Neutrophil (primary cell): ENCODE results near the gene MOGAT1.
"Not testable (repeated sequence)": the region's sequence is repeated elsewhere in the genome, so short reads cannot be mapped to it uniquely, and the experiment has no call there.

ENCODE experiments used
- H3K27ac ChIP-seq: fragments of 200-600 bp; sonication (generic); 2 replicates; pipeline ENCODE4 v1.5.1; 2016; ENCODE audit warnings: mild to moderate bottlenecking, moderate library complexity
- H3K27me3 ChIP-seq: fragments of 200-600 bp; sonication (generic); 2 replicates; pipeline ENCODE4 v1.6.0; 2016; ENCODE audit warnings: mild to moderate bottlenecking
- H3K36me3 ChIP-seq: fragments of 200-600 bp; sonication (generic); 2 replicates; pipeline ENCODE4 v1.5.1; 2017
- H3K4me1 ChIP-seq, 2 experiments: fragments of 200-600 bp in 1 of 2; sonication (generic) in 1 of 2; 1 replicate in 1 of 2; 2 replicates in 1 of 2; pipeline versions ENCODE4 v1.5.1 to v1.6.1; 2013 to 2016; ENCODE audit warnings: low read depth in 1 of 2, low read length in 1 of 2, mild to moderate bottlenecking in 1 of 2, moderate library complexity in 1 of 2; ENCODE audit not compliant: control insufficient read depth in 1 of 2, insufficient read depth in 1 of 2
- H3K4me3 ChIP-seq, 2 experiments: fragments of 200-600 bp in 1 of 2; sonication (generic) in 1 of 2; 1 replicate in 1 of 2; 2 replicates in 1 of 2; pipeline ENCODE4 v1.5.1; 2013 to 2016; ENCODE audit warnings: low read depth in 1 of 2, low read length in 1 of 2, mild to moderate bottlenecking in 1 of 2, moderate library complexity in 1 of 2
- H3K9me3 ChIP-seq: fragments of 200-600 bp; sonication (generic); 2 replicates; pipeline ENCODE4 v1.5.1; 2016
- TF ChIP-seq, protein P1 (sequence below): fragments of 200-600 bp; sonication (generic); IDR thresholded peaks from 2 replicates; pipeline ENCODE4 v1.5.1; 2016; ENCODE audit warnings: antibody characterized with exemption

The MOGAT1 gene

GRCh38 chr2:222688917-222689316, 17.5 kb downstream of the MOGAT1 start:
- Histone ChIP-seq H3K4me1 (peaks cover 0 to 8% of the 10 kb centered on the region in 2 experiments), H3K4me3 (no peak overlapping the region), H3K27me3 (peaks cover 4% of the 10 kb centered on the region), H3K27ac (no peak overlapping the region), H3K9me3 (no peaks in the 10 kb centered on the region), H3K36me3 (no peaks in the 10 kb centered on the region)
- TF ChIP-seq, protein P1, sequence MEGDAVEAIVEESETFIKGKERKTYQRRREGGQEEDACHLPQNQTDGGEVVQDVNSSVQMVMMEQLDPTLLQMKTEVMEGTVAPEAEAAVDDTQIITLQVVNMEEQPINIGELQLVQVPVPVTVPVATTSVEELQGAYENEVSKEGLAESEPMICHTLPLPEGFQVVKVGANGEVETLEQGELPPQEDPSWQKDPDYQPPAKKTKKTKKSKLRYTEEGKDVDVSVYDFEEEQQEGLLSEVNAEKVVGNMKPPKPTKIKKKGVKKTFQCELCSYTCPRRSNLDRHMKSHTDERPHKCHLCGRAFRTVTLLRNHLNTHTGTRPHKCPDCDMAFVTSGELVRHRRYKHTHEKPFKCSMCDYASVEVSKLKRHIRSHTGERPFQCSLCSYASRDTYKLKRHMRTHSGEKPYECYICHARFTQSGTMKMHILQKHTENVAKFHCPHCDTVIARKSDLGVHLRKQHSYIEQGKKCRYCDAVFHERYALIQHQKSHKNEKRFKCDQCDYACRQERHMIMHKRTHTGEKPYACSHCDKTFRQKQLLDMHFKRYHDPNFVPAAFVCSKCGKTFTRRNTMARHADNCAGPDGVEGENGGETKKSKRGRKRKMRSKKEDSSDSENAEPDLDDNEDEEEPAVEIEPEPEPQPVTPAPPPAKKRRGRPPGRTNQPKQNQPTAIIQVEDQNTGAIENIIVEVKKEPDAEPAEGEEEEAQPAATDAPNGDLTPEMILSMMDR = no peak

DNA sequence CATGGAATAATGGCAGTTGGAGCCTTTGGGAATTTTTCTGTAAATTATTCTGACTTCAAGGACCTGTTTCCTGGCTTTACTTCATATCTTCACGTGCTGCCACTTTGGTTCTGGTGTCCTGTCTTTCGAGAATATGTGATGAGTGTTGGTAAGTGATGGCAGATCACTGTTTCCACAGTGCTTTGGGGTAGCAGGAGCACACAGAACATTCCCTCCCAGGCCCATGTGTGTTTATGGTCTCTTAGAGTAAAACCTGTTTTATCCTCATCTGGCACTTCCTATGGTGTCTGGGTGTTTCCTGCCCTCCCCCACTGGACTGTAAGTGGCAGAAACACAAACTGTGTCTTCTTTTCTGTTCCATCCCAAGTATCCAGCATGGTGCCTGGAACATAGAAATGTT, 17.9 kb downstream of the MOGAT1 start:
- TF ChIP-seq, protein P1 = no peak
- no peaks in the 10 kb centered on the region for H3K36me3 ChIP-seq
- H3K4me1 ChIP-seq = peaks cover 0 to 8% of the 10 kb centered on the region in 2 experiments
- no peak overlapping the region for H3K4me3 ChIP-seq
- H3K27me3 ChIP-seq = peaks cover 4% of the 10 kb centered on the region
- H3K27ac ChIP-seq = no peak overlapping the region
- no peaks in the 10 kb centered on the region for H3K9me3 ChIP-seq

GRCh38 chr2:222690564-222691200, 19.2 kb downstream of the MOGAT1 start:
- Histone ChIP-seq H3K36me3 (no peaks in the 10 kb centered on the region), H3K9me3 (no peaks in the 10 kb centered on the region), H3K4me3 (no peak overlapping the region), H3K27ac (no peak overlapping the region), H3K27me3 (peaks cover 4% of the 10 kb centered on the region), H3K4me1 (peaks cover 0 to 8% of the 10 kb centered on the region in 2 experiments)
- TF ChIP-seq, protein P1 = peak; percentile 88

GRCh38 chr2:222693413-222693812, 22.0 kb downstream of the MOGAT1 start:
- H3K4me3 ChIP-seq, H3K27ac ChIP-seq, H3K9me3 ChIP-seq, H3K36me3 ChIP-seq, H3K4me1 ChIP-seq, H3K27me3 ChIP-seq: not testable (repeated sequence)

DNA sequence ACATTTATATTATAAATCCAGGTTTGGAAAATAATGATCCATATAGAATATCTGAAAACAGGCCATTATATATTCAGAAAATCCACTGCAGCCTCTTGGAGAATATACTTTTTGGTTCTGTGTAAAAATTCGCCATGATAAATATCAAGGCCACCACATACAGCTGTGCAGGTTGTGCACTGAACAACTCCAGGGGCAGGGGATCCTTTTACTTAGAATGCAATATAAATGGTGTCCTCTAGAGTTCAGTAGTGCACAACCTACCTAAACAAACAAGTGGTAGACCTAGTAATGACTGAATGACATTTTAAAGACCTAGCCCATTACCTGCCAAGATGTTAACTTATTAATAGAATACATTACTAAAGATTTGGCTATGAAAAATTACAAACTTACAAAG, 22.4 kb downstream of the MOGAT1 start:
- no peaks in the 10 kb centered on the region for H3K9me3 ChIP-seq
- H3K4me3 ChIP-seq = no peak overlapping the region
- peaks cover 4% of the 10 kb centered on the region for H3K27me3 ChIP-seq
- no peak overlapping the region for H3K27ac ChIP-seq
- H3K4me1 ChIP-seq = peaks cover 0 to 8% of the 10 kb centered on the region in 2 experiments
- no peaks in the 10 kb centered on the region for H3K36me3 ChIP-seq
- TF ChIP-seq, protein P1 = no peak

DNA sequence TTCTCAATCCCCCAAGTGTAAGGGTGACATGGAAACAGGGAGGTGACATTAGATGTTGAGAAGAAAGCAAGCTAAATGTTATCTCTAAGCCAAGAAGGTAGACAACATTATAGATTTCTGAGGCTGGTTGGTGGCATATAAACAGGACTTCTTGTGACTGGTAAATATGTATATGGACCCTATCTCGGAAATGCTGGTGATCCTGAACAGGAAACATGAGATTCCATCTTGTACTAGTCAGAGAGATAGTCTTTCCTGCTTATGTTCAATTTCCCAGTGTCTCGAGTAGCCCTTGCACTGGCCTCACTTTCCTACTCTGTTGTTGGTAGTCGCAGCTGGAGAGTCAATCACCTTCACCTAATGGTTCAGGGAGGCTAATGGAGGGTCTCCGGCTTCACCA, 26.8 kb downstream of the MOGAT1 start:
- TF ChIP-seq, protein P1 = no peak
- H3K36me3 ChIP-seq = no peaks in the 10 kb centered on the region
- no peaks in the 10 kb centered on the region for H3K4me1 ChIP-seq
- H3K9me3 ChIP-seq = no peaks in the 10 kb centered on the region
- no peak overlapping the region for H3K4me3 ChIP-seq
- peaks cover 29% of the 10 kb centered on the region for H3K27me3 ChIP-seq
- H3K27ac ChIP-seq = no peak overlapping the region
